HCT116 (cell line): ENCODE results near the gene IFI27.

Source experiments
- EZH2phosphoT487 ChIP-seq: fragments of 200-600 bp; IDR thresholded peaks from 2 replicates; pipeline ENCODE4 v1.6.1; 2018; ENCODE audit warnings: antibody characterized with exemption, borderline replicate concordance
- MAX ChIP-seq: IDR thresholded peaks from 2 replicates; pipeline ENCODE4 v1.6.1; 2012
- POLR2AphosphoS5 ChIP-seq: IDR thresholded peaks from 2 replicates; pipeline ENCODE4 v1.6.1; 2011; ENCODE audit warnings: mild to moderate bottlenecking, low read depth, low read length, moderate library complexity
- RAD21 ChIP-seq: IDR thresholded peaks from 2 replicates; pipeline ENCODE4 v1.6.1; 2012; ENCODE audit warnings: low read depth, mild to moderate bottlenecking
- ZBTB33 ChIP-seq: IDR thresholded peaks from 2 replicates; pipeline ENCODE4 v1.6.1; 2011; ENCODE audit warnings: mild to moderate bottlenecking, low read length, moderate library complexity; ENCODE audit not compliant: insufficient replicate concordance; ENCODE audit errors: extremely low read depth
- ZNF274 ChIP-seq: fragments of 200-500 bp; sonication (Bioruptor generic); IDR thresholded peaks from 2 replicates; pipeline ENCODE4 v1.6.1; 2014; ENCODE audit warnings: mild to moderate bottlenecking, low read depth, low read length, inconsistent platforms
- TF ChIP-seq, protein P1 (sequence below), 3 experiments: fragments of 200-600 bp in 1 of 3; sonication (generic) in 1 of 3; IDR thresholded peaks in 2 of 3; conservative IDR thresholded peaks in 1 of 3; 2 replicates each; pipeline ENCODE4 v1.5.1; 2012 to 2017; ENCODE audit warnings: low read depth in 2 of 3, low read length in 2 of 3, antibody characterized with exemption in 1 of 3, borderline replicate concordance in 1 of 3, control low read depth in 1 of 3, mild to moderate bottlenecking in 1 of 3, mixed read lengths in 1 of 3, mixed run types in 1 of 3, moderate library complexity in 1 of 3; ENCODE audit not compliant: insufficient read depth in 1 of 3
- TF ChIP-seq, protein P2 (sequence below): IDR thresholded peaks from 2 replicates; pipeline ENCODE4 v1.6.1; 2012; ENCODE audit warnings: low read depth

- TF ChIP-seq ZNF274 (no peak), POLR2AphosphoS5 (no peak), RAD21 (no peak), MAX (no peak), EZH2phosphoT487 (no peak), ZBTB33 (no peak)
- TF ChIP-seq, protein P1, sequence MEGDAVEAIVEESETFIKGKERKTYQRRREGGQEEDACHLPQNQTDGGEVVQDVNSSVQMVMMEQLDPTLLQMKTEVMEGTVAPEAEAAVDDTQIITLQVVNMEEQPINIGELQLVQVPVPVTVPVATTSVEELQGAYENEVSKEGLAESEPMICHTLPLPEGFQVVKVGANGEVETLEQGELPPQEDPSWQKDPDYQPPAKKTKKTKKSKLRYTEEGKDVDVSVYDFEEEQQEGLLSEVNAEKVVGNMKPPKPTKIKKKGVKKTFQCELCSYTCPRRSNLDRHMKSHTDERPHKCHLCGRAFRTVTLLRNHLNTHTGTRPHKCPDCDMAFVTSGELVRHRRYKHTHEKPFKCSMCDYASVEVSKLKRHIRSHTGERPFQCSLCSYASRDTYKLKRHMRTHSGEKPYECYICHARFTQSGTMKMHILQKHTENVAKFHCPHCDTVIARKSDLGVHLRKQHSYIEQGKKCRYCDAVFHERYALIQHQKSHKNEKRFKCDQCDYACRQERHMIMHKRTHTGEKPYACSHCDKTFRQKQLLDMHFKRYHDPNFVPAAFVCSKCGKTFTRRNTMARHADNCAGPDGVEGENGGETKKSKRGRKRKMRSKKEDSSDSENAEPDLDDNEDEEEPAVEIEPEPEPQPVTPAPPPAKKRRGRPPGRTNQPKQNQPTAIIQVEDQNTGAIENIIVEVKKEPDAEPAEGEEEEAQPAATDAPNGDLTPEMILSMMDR (IDR thresholded peaks at IDR 0.05 in 2 of 3, conservative IDR thresholded peaks at IDR 0.05 in 1 of 3; ENCODE audit: borderline replicate concordance in 1 of 3, insufficient read depth in 1 of 3, low read depth in 2 of 3, low read length in 2 of 3): no peak
- TF ChIP-seq, protein P2, sequence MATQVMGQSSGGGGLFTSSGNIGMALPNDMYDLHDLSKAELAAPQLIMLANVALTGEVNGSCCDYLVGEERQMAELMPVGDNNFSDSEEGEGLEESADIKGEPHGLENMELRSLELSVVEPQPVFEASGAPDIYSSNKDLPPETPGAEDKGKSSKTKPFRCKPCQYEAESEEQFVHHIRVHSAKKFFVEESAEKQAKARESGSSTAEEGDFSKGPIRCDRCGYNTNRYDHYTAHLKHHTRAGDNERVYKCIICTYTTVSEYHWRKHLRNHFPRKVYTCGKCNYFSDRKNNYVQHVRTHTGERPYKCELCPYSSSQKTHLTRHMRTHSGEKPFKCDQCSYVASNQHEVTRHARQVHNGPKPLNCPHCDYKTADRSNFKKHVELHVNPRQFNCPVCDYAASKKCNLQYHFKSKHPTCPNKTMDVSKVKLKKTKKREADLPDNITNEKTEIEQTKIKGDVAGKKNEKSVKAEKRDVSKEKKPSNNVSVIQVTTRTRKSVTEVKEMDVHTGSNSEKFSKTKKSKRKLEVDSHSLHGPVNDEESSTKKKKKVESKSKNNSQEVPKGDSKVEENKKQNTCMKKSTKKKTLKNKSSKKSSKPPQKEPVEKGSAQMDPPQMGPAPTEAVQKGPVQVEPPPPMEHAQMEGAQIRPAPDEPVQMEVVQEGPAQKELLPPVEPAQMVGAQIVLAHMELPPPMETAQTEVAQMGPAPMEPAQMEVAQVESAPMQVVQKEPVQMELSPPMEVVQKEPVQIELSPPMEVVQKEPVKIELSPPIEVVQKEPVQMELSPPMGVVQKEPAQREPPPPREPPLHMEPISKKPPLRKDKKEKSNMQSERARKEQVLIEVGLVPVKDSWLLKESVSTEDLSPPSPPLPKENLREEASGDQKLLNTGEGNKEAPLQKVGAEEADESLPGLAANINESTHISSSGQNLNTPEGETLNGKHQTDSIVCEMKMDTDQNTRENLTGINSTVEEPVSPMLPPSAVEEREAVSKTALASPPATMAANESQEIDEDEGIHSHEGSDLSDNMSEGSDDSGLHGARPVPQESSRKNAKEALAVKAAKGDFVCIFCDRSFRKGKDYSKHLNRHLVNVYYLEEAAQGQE: no peak
These were observed 3.5 kb downstream of the IFI27 start for GRCh38 chr14:94113908-94114588.
